Heart left ventricle (tissue), 16 donors: Measurements from ENCODE around the gene RHOA. TPM values are rescaled to one million over a fixed set of nuclear protein-coding genes. Genes with fewer than 3 reads are reported as not detected.
A peak's percentile ranks its signal among the peaks of the same experiment; 100 is the strongest.

ENCODE experiments used
- ATAC-seq, 4 donors: fragments of 200-7000 bp; cut with Tn5 transposase; one replicate each; pipeline ENCODE4 v1.9.1; 2020 to 2022; ENCODE audit warnings: moderate library complexity in 4 of 4, mild to moderate bottlenecking in 3 of 4, moderate number of reproducible peaks in 1 of 4
- DNase-seq, 5 donors: peaks; one replicate each; pipeline ENCODE4 v3.0.0-alpha.2; 2020
- H3K27ac ChIP-seq, 12 donors: fragments of 200-600 bp; sonication (generic) in 4 of 12; one replicate each; pipeline versions ENCODE4 v1.5.0 to v1.8.0; 2016 to 2022; ENCODE audit warnings: mild to moderate bottlenecking in 2 of 12
- H3K27me3 ChIP-seq, 9 donors: fragments of 200-600 bp; sonication (generic) in 2 of 9; one replicate each; pipeline versions ENCODE4 v1.5.1 to v1.8.0; 2016 to 2022; ENCODE audit warnings: mild to moderate bottlenecking in 3 of 9
- H3K36me3 ChIP-seq, 9 donors: fragments of 200-600 bp; sonication (generic) in 2 of 9; one replicate each; pipeline versions ENCODE4 v1.5.0 to v1.8.0; 2018 to 2022; ENCODE audit warnings: mild to moderate bottlenecking in 2 of 9
- H3K4me1 ChIP-seq, 12 donors: fragments of 200-600 bp; sonication (generic) in 4 of 12; one replicate each; pipeline versions ENCODE4 v1.5.0 to v1.8.0; 2016 to 2022; ENCODE audit warnings: mild to moderate bottlenecking in 3 of 12
- H3K4me3 ChIP-seq, 12 donors: fragments of 200-600 bp; sonication (generic) in 4 of 12; one replicate each; pipeline versions ENCODE4 v1.5.0 to v1.8.0; 2017 to 2022; ENCODE audit warnings: mild to moderate bottlenecking in 9 of 12, moderate library complexity in 4 of 12
- H3K9me3 ChIP-seq, 12 donors: fragments of 200-600 bp; sonication (generic) in 4 of 12; one replicate each; pipeline versions ENCODE4 v1.5.0 to v1.8.0; 2016 to 2022; ENCODE audit warnings: mild to moderate bottlenecking in 1 of 12
- CTCF ChIP-seq, 12 donors: fragments of 200-600 bp; sonication (generic) in 4 of 12; IDR thresholded peaks; one replicate each; pipeline versions ENCODE4 v1.5.0 to v1.8.0; 2018 to 2022; ENCODE audit warnings: antibody characterized with exemption in 12 of 12, mild to moderate bottlenecking in 5 of 12
- POLR2A ChIP-seq, 2 donors: fragments of 450-650 bp; IDR thresholded peaks; one replicate each; pipeline ENCODE4 v1.6.1; 2017; ENCODE audit warnings: antibody characterized with exemption in 2 of 2, mild to moderate bottlenecking in 2 of 2, moderate library complexity in 2 of 2
- WGBS, 4 donors: extraction: QIAGEN DNeasy Blood & Tissue Kit in 2 of 4; methylation state at CpG; one replicate each; pipeline versions ENCODE4 v1.1.5 to v1.1.7; 2013 to 2018; 5-methylcytosine and 5-hydroxymethylcytosine counted together
- intact Hi-C, 10 donors: fragments of 100-400 bp; cut with DNase I; formaldehyde crosslinking; loops; one replicate each; pipeline versions ENCODE4 v1.11.1 to v1.14.2; 2022
- polyA plus RNA-seq, 2 donors: library from polyadenylated mRNA; stranded (reverse); fragments of 200-250 nt; gene quantifications; one replicate each; pipeline ENCODE4 v1.2.3, GENCODE V29; 2013
- total RNA-seq, 9 donors: library from RNA; depleted of rRNA in 2 of 9; stranded (reverse); fragments of >200 nt in 2 of 9; fragmentation: NEBNext Ultra II Directional in 3 of 9; extraction: Animal tissue kit (Norgen Biotek cat#: 25700) in 3 of 9; gene quantifications; one replicate each; pipeline versions ENCODE4 v1.1.0 to v1.2.4, GENCODE V29; 2016 to 2023
- donor health status: ischemic (EF 13 %, LVEDD 7.1; RV severe dilation, severe dysfunction).
- donor health status: healthy with polysubstance abuse.
- donor health status: DM: no; HTN: yes; CAD: no.
- donor health status: DM: no; HTN: no; CAD: no.
- donor health status: ischemic (EF 25% LVEDD 6.9; RV normal size, moderate dysfunction).
- donor health status: ischemic (EF 25% LVEDD 5.7; RV mildly dilated, moderate dysfunction).
- donor health status: healthy.
- donor health status: DM: yes; HTN: yes; CAD: no.
- donor health status: ischemic (EF 35%, LVEDD 5.7; RV mildly dilated, moderate dysfunction).
- donor health status: nonischemic (EF 11% LVEDD 7.7; RV severe dilation, severe dysfunction).
- donor health status: DM: yes; HTN: yes; CAD: no.
- donor health status: PGD.
- donor health status: ischemic (EF 29% LVEDD 5.4; RV normal size, mild dysfunction).
- donor health status: nonischemic (EF 23%, LVEDD 6.1; RV moderate dilation, normal function).

Gene RHOA
- total and polyA plus RNA-seq, 11 donors: 106 to 479 (median 291) TPM

DNA sequence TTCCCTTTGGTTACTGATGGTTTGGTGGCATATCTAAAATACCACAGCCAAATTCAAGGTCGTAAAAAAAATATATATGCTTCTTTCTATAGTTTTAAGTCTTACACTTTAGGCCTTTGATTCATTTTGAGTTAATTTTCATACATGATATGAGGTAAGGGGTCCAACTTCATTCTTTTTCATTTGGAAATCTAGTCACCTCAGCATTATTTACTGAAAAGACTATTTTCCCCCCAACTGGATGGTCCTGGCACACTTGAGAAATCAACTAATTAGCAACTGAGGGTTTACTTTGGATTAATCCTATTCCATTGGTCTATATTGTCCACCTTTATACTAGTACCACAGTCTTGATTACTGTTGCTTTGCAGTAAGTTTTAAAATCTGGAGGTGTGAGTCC, 26.2 kb downstream of the RHOA start:
- WGBS, 4 donors: 88 to 93% (median 92%) methylated on average over 1 of the region's 1 CpG
- no peak overlapping the region for H3K4me3 ChIP-seq
- ATAC-seq (no peak), DNase-seq (no peak)
- intact Hi-C loops: no loop called here
- peaks cover 4 to 82% (median 36%) of the 10 kb centered on the region in 12 donors for H3K4me1 ChIP-seq
- H3K9me3 ChIP-seq: no peaks in the 10 kb centered on the region
- TF ChIP-seq CTCF (IDR thresholded peaks at IDR 0.05): no peak
- no peak for TF ChIP-seq POLR2A (IDR thresholded peaks at IDR 0.05)
- peak overlapping the region in 1 of 12 donors; percentile 80 for H3K27ac ChIP-seq
- H3K27me3 ChIP-seq: no peaks in the 10 kb centered on the region
- peaks cover 0 to 13% (median 0%) of the 10 kb centered on the region in 9 donors for H3K36me3 ChIP-seq

DNA sequence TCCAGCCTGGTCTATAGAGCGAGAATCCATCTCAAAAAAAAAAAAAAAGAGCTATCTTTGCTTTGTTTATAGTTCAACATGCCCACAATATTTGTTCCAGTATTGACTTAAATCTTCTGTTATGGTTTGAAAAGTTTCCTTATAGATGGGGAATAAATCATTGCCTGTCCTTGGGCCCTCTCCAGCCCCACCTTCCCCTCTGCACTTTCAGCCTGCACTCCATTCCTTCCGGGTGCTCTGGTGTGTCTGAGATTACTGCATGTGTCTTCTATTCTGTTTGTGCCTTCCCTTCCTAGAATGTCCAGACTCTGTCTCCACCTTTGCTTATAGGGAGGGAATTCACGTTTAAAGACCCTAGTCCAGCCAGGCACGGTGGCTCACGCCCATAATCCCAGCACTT, 28.4 kb downstream of the RHOA start:
- TF ChIP-seq POLR2A (IDR thresholded peaks at IDR 0.05) (no peak), CTCF (IDR thresholded peaks at IDR 0.05) (no peak)
- Histone ChIP-seq H3K4me1 (peaks cover 0 to 91% (median 48%) of the 10 kb centered on the region in 12 donors), H3K27me3 (no peaks in the 10 kb centered on the region), H3K4me3 (no peak overlapping the region), H3K9me3 (no peaks in the 10 kb centered on the region), H3K27ac (no peak overlapping the region), H3K36me3 (peaks cover 0 to 11% (median 0%) of the 10 kb centered on the region in 9 donors)
- DNase-seq (no peak), ATAC-seq (peak in 1 of 4 donors; percentile 38)
- WGBS, 4 donors: 60 to 72% (median 67%) methylated on average over 5 of the region's 5 CpGs
- intact Hi-C loops: no loop called here

DNA sequence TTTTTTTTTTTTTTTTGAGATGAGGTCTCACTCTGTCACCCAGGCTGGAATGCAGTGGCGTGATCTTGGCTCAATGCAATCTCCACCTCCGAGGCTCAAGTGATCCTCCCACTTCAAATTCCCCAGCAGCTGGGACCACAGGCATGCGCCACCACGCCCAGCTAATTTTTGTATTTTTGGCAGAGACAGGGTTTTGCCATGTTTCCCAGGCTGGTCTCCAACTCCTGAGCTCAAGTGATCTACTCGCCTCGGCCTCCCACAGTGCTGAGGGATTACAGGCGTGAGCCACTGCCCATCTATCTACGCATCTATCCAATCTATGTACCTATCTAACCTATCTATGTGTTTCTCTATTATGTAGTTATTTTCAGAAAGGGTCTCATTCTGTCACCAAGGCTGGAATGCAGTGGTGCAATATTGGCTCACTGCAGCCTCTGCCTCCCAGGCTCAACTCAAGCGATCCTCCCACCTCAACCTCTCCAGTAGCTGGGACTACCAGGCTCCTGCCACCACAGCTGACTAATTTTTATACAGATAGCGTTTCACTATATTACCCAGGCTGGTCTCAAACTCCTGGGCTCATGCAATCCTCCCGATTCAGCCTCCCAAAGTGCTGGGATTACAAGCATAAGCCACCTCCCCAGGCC, 33.4 kb downstream of the RHOA start:
- 58 to 68% (median 66%) methylated on average over 11 of the region's 11 CpGs for WGBS, 4 donors
- intact Hi-C loops: no loop called here
- Histone ChIP-seq H3K36me3 (peaks cover 0 to 29% (median 22%) of the 10 kb centered on the region in 9 donors), H3K27me3 (no peaks in the 10 kb centered on the region), H3K27ac (no peak overlapping the region), H3K4me3 (no peak overlapping the region), H3K4me1 (peaks cover 0 to 79% (median 23%) of the 10 kb centered on the region in 12 donors), H3K9me3 (no peaks in the 10 kb centered on the region)
- ATAC-seq (peak in 3 of 4 donors; percentile 65 to 70 (median 66)), DNase-seq (peak in 3 of 5 donors; percentile 21 to 44 (median 24))
- TF ChIP-seq POLR2A (IDR thresholded peaks at IDR 0.05) (no peak), CTCF (IDR thresholded peaks at IDR 0.05) (no peak)

DNA sequence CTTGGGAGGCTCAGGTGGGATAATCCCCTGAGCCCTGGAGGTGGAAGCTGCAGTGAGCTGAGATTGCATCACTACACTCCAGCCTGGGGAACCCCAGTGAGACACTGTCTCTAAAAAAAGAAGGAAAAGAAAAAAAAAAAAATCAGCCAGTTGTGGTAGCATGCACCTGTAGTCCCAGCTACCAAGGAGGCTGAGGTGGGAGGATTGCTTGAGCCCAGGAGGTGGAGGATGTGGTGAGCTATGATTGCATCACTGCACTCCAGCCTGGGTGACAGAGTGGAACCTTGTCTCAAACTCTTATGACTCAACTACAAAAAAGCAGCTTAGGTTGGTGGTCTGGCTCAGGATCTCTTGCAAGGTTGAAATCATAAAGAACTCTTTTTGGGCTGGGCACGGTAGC, 34.3 kb downstream of the RHOA start:
- Histone ChIP-seq H3K27ac (no peak overlapping the region), H3K36me3 (peaks cover 0 to 33% (median 31%) of the 10 kb centered on the region in 9 donors), H3K27me3 (no peaks in the 10 kb centered on the region), H3K9me3 (no peaks in the 10 kb centered on the region), H3K4me3 (no peak overlapping the region), H3K4me1 (peaks cover 0 to 77% (median 20%) of the 10 kb centered on the region in 12 donors)
- WGBS, 4 donors: 79 to 100% (median 90%) methylated on average over 1 of the region's 1 CpG
- intact Hi-C loops: no loop called here
- peak in 2 of 4 donors; percentile 12 to 21 for ATAC-seq
- no peak for TF ChIP-seq CTCF (IDR thresholded peaks at IDR 0.05)
- TF ChIP-seq POLR2A (IDR thresholded peaks at IDR 0.05): no peak
- no peak for DNase-seq
